Inflammatory macrophage treated with lipopolysaccharide for 4 hours (primary cell): ENCODE data around the gene SIK3.
A peak's percentile ranks its signal among the peaks of the same experiment; 100 is the strongest.
"Not testable (repeated sequence)": the region's sequence is repeated elsewhere in the genome, so short reads cannot be mapped to it uniquely, and the experiment has no call there.

Source experiments
- DNase-seq: peaks from one replicate; pipeline ENCODE4 v3.0.0-alpha.2; 2020

SIK3 gene

DNA sequence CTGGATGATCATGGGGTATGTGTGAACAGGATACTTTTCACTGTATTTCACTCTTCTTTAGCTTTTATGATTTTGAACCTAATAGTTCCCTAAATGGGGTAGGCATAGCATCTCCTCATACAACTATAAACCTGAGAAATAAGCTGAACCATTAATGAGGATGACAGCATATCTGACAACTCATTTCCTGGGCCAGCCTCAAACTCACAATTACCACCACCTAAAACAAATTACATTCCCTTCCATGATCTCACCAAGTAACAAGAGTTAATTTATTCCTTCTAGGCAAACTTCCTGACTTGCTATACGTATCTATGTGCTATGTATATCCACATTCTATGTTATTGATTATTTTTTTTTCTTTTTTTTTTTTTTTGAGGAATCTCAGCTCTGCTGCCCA, 23.0 kb downstream of the SIK3 start:
- DNase-seq = peak; percentile 32

DNA sequence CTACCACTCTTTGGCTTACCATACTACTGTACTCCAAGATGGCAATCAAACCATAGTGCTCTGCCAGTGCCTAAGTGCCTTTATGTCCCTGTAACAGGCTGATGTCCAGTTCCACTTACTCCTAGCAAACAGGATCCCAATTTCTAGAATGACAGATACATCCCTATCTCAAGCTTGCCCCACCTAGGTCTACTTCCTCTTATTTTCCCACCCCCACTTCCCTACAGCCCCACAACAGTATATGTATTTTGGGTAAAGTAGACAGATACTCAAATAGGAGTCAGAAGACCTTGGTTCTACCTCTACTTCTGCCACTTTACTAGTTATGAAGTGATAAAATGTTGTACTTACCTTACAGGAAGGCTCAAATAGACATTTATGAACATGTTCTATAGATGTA, 24.1 kb downstream of the SIK3 start:
- DNase-seq = peak; percentile 74

DNA sequence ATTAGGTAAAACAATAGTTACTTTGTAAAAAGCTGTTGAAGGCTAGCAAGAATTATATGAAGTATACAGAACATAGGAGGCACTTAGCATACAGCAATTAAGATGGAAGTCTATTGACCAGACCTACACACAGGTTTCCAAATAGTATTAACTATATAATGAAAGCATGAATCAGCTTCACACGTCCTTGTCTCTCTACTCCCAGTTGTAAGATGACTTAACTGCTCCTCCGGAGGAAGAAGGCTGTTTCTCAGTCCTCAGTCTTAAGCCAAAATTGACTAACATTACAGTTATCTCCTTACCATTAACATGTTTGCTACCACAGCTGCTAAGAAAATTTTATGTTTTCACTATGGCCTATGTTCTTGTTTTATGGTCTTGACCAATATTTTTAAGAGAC, 24.7 kb downstream of the SIK3 start:
- DNase-seq = peak; percentile 73

DNA sequence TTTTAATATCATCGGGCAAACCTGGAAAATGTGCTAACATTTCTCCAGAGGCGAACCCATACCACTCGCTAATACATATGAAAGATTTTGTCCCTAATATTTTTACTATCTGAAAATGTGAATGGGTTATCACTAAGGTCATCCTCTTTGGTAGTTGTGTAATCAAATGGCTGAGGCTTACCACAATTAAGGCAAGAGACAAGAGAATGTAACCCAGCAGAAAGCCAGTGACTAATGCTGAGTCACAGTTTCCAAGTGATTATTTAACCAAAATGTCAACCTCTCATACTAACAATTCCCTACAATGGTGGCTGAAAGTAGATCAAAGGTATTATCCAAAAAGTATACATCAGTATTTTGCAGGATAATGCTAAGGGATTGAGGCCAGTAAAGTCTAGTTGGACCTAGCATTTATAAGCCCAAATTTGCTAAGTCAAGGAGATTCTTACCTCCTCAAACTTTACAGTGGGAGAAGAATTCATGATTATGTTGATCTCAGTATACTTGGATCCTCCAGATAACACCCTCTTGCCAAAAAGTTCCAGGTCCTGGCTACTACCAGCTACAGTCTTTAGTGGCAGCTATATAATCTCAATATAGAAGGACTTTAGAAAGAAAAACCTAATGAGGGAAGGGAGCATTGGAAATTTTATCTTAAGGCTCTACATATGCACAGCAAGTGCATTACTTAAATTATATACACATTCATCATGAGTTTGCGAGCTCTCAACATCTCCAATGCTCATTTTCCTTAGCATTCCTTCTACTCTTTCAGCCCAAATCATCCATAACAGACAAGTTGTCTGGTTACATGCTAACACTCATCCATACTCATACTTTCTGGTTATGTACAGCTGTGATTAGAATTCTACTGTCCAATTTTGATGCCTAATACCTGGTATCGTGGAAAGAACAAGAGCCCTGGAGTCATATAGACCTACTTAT, 25.4 kb downstream of the SIK3 start:
- DNase-seq = peak; percentile 94

DNA sequence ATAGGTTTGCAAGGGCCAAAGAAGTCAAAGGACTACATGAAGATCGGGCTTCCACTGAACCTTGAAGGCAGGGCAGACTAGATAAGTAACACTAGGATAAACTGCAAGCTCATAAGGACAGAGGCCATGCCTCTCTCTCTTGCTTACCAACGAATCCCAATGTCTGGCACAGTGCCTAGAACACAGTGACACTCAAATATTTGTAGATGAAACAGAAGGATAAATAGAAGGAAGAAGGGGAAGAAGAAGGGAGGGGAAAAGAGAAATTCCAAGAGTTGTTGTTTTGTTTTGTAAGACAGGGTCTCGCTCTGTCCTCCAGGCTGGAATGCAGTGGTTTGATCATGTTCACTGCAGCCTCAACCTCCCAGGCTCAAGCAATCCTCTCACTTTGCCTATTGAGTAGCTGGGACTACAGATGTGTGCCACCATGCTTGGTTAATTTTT, 26.9 kb downstream of the SIK3 start:
- DNase-seq = no peak

DNA sequence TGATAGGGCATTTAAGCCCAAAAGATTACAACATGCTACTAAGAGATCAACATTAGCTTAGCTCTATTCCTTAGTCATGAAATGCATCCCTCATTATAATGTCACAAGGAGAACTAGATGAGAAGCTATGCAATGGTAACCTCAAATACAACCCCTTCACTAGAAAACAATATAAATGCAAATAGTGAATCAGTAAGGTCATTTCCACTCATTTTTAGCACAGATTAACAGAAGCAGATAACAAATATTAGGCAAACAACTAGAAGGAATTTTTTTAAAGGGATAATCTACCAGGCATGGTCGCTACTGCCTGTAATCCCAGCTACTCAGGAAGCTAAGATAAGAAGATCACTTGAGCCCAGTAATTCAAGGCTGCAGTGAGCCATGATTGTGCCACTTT, 28.2 kb downstream of the SIK3 start:
- peak; percentile 42 for DNase-seq

DNA sequence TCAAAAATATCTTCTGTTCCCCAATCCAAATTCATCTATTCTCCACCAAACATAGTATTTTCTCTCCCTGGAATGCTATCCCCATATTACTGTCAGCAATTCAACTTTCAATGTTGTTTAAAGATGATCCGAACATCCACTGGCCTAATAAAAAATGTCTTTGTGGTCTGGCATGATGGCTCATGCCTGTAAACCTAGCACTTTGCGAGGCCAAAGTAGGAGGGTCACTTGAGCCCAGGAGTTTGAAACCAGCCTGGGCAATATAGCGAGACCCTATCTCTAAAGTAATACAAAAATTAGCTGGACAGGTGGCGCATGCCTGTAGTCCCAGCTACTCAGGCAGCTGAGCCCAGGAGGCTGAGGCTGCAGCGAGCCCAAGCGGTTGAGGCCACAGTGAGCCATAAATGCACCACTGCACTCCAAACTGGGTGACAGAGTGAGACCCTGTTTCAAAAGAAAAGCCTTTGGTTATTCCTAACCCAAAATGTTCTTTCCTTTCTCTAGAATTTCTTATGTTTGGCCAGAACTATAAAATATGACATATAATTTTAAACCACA, 29.8 kb downstream of the SIK3 start:
- no peak for DNase-seq

DNA sequence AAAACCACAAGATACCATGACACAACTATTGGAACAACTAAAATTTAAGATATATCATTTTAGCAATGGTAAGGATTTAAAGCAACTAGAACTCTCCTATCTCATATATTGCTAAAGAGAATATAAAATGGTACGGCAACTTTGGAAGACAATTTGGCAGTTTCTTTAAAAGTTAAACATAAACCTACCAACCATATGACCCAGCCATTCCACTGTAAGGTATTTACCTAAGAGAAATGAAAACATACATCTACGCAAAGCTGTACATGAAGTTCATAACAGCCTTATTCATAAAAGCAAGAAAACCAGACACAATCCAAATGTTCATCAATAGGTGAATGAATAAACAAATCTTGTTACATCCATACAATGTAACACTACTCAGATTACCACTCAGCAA, 31.3 kb downstream of the SIK3 start:
- DNase-seq = no peak

DNA sequence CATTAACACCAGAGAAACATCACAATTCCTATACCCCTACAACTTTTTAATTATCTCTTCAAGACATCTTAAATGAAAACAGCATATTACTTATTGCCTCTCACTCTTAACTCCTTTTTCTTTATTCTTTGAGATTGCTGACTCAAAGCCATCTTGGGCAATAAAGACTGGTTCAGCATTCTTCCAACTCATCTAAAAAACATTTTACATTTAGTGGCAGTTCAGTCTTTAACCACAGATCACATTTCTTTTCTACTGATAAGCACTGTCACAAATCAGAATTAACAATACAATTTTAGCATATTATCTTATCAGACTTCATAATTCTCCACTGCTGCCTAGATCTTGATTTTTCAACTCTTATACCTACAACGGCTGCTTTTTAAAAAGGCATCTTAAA, 34.0 kb downstream of the SIK3 start:
- DNase-seq = peak; percentile 32

DNA sequence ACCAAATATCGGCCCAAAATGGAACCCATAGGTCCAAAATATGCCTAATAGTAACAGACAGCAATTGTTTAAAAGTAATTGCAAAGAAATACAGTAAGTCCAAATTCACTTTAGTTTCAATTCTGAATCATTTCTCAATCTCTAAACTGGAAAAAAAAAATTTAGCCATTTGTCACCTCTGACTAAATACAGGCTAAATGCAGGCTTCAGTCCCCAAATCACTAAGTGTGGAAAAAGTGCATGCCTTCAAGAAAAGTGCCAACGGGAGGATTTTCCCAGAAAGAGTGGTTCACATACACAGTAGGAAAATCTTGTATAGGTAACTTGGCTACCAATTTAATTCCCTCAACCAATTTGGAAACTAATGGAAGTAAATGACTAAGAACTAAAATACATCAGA, 35.7 kb downstream of the SIK3 start:
- peak; percentile 45 for DNase-seq

DNA sequence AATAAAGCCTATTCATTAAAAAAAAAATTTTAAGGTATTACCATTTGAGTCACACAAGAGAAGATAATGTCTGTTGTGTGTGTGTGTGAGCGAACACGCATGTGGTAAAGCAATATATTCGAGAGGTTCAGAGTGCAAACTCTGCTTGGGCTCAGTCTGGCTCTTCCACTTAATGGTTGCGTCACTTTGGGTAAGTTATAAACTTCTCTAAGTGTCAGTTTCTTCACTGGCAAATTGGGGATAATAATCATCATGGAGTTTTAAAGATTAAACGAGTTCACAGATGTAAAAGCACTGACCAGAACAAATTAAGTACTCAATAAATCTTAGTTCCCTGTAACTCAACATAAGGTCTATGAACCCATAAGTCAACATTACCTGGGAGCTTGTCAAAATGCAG, 37.0 kb downstream of the SIK3 start:
- DNase-seq = no peak

DNA sequence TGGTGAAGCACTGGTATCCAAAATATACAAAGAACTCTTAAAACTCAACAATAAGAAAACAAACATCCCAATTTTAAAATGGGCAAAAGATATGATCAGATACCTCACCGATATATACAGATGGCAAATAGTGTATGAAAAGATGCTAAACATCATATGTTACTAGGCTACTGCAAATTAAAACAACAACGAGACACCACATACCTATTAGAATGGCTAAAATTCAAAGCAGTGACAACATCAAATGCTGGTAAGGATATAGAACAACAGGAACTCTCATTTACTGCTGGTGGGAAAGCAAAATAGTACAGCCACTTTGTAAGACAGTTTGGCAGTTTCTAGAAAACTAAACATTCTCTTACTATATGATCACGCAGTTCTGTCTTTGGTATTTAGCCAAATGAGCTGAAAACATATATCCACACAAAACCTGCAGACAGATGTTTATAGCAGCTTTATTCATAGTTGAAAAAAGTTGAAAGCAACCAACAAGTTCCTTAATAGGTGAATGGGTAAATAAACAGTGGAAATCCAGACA, 38.5 kb downstream of the SIK3 start:
- no peak for DNase-seq

DNA sequence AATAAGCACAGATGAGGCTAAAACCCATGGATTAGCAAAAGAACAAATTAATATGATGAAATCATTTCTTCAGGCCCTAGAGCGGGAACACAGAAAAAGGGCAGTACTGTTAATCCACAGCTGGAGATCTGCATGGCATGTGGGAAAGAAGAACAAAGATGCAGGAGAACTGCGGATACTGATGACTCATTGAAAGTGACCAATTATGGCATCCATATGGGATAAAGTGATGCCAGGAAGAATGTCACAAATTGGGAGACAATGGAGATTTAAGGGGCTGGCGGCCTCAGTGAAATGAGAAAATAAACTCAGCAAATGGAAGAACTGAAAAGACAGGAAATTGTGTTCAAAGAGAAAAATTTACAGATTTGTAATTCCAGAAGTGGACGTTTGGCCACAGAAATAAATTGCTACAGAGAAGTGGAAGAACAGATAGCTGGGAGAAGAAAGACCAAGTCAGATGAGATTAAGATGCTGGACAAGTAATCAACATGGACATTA, 39.4 kb downstream of the SIK3 start:
- DNase-seq = no peak

DNA sequence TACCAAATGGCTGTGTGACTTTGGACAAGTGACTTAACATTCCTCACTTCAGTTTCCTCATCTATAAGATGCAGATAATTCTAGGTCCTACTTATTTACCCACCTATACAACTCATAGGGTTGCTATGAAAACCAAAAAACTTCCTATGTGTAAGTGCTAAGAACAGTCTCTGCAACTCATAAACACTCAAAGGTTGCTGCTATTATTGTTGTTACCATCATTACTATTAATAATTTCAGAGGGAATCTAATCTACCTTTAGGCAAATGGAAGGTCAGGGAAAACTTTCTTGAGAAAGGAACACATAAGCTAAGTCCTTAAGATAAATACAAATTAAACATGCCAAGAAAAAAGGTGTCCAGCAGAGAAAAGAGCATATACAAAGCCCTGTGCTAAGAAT, 40.5 kb downstream of the SIK3 start:
- no peak for DNase-seq

DNA sequence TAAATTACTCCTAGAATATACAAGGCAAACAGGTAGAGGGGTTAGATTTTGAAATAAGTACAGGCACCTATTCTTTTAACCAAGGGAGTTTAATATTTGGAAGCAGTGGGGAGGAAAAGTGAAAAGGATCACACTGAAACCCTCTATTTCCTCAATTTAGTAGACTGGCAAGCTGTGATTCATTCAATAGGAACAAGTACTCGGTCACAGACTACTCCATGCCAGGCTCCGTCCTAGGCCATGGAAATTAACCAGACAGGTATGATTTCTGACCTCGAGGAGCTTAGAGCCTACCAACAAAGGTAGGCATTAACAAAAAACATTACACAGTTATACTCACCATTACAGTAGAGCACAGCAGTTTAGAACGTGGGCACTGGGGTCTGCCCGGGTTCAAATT, 40.9 kb downstream of the SIK3 start:
- DNase-seq = peak; percentile 40

DNA sequence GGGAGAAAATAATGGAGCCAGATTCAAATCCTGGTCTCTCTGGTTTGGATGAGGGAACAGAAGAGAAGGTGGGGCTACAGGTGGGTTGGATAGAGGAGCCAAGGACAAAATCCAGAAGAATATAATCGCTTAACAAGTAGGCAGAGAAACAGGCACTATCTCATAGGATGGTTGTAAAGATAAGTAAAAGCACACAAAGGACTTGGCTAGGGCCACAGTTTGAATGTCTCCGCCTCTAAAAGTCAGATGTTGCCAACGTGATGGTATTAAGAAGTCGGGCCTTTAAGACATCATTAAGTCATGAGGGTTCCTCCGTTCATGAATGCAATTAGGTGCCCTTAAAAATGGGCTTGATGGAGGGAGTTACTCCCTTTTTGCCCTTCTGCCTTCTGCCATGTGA, 42.8 kb downstream of the SIK3 start:
- DNase-seq = no peak

DNA sequence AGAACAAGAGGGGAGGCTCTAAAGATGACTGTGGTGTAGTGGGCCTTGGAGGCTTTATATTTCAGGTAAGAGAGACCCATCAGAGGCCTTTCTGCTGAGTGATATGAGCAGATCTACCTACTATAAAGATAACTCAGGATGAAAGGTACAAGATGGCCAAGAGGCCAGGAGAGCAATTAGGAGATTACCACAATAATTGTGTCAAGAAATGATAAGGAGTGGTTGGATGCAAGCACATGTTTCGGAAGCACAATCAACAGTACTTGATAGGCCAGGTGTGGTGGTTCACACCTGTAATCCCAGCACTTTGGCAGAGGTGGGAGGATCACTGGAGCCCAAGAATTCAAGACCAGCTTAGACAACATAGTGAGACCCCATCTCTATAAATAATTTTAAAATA, 43.8 kb downstream of the SIK3 start:
- no peak for DNase-seq

DNA sequence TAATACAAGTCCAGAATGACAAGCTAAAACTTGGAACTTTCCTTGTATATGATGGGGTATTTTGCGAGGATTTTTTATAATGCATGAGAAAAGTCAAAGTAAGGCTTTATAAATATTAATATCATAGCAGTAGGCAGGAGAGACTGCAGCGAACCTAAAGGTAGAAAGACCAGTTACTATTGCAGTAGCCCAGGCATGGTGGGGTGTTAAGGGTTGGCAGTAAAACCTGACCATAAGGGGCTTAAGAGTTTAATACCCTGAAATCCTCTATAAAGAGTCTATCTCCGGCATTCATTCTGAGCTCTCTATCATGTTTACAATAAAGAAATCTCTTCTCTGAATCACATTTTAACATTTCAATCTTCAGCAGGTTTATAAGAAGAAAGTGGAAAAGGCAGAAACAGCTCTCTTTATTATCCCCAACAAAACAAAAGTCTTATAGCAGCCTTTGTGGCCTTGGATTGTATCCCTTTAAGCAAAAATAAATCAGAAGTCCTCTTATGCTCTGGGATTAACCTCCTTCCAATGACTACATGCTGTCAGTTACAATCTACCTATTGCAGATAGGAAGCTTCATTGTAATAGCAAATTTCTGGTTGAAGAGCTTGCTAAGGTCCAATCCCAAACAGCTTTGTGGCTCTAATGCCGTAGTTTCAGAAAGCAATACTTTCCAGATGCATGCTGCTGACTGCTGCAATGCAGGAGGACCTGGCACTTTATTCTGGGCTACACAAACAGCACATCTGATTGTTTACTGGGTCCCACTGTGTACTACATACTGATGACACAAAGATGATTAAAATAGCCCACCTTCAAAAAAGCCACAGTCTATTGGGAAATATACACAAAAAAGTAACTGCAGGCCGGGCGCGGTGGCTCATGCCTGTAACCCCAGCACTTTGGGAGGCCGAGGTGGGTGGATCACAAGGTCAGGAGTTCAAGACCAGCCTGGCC, 45.8 kb downstream of the SIK3 start:
- no peak for DNase-seq

DNA sequence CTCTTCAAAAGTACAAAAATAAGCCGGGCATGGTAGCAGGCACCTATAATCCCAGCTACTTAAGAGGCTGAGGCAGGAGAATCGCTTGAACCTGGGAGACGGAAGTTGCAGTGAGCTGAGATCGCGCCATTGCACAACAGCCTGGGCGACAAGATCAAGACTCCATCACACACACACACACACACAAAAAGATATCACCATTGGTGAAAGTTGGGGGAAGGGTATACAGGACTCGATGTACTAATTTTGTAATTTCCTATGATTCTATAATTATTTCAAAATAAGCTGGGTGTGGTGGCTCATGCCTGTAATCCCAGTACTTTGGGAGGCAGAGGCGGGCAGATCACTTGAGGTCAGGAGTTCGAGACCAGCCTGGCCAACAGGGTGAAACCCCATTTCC, 48.1 kb downstream of the SIK3 start:
- DNase-seq = peak; percentile 50

DNA sequence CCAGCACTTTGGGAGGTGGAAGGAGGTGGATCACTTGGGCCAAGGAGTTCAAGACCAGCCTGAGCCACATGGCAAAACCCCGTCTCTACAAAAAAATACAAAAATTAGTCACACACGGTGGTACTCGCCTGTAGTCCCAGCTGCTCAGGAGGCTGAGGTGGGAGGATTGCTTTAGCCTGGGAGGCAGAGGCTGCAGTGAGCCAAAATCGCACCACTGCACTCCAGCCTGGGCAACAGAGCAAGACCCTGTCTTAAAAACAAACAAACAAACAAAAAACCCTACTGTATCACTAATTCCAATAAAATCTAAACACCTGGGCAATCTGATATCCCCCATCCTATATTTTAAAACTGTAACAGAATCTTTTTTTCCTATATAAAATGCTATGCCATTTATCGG, 51.6 kb downstream of the SIK3 start:
- DNase-seq = not testable (repeated sequence)

DNA sequence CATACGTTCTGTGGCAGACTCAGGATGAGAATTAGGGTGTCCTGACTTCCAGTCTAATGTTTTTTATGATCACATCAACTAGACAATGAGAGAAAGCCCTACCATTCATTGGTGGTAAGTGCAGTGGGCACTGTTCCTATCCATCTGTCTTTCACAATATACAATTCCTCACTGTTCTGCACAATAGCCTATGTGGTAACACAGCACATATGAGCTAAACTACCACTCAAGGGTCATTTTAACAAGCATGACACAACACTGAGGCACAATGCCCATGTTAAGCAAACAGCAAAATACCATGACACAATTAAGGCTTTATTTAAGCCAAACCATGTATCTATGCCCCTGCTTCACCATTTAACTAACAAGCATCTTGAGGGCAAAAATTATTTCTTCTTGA, 52.3 kb downstream of the SIK3 start:
- DNase-seq = peak; percentile 89

DNA sequence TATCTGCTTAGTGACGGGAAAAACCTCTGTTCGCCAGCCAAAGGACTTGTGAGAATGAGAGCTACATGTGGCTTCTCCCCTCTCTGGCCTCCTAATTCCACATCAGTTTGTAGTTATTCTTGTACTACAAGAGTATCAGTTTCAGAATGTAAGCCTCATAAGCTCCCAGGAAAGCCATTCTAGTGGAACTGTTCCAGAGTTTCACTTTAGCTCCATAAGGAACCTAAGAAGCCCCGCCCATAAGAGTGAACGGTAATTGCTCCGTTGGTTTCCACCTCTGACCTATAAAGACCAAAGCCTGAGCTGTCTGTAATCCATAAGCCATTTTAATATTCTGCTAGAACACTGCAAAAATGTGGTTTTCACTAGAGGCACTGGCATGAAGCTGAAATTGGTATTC, 53.0 kb downstream of the SIK3 start:
- DNase-seq = peak; percentile 53
